Thoracic aorta (tissue), 2 donors: Measurements from ENCODE around the gene CLDN8. TPM values are rescaled to one million over a fixed set of nuclear protein-coding genes. Genes with fewer than 3 reads are reported as not detected.
A peak's percentile ranks its signal among the peaks of the same experiment; 100 is the strongest.

Experiments
- ATAC-seq: fragments of 150-250 bp; one replicate; pipeline ENCODE4 v1.8.0; 2017; ENCODE audit warnings: low read depth; ENCODE audit not compliant: insufficient number of reproducible peaks, low FRiP score
- DNase-seq: peaks from one replicate; pipeline ENCODE4 v3.0.0-alpha.2; 2020; ENCODE audit warnings: low spot score
- H3K27ac ChIP-seq, 2 donors: fragments of 200-600 bp; sonication (generic); 1 replicate in 1 of 2; 2 replicates in 1 of 2; pipeline ENCODE4 v1.5.1; 2016; ENCODE audit warnings: mild to moderate bottlenecking in 2 of 2, moderate library complexity in 2 of 2
- H3K27me3 ChIP-seq: fragments of 200-600 bp; sonication (generic); replicated peaks from 2 replicates; pipeline ENCODE4 v1.6.0; 2016; ENCODE audit warnings: mild to moderate bottlenecking; ENCODE audit not compliant: insufficient read depth
- H3K36me3 ChIP-seq: fragments of 200-600 bp; sonication (generic); one replicate; pipeline ENCODE4 v1.5.1; 2016
- H3K4me1 ChIP-seq, 2 donors: fragments of 200-600 bp; sonication (generic); 1 replicate in 1 of 2; 2 replicates in 1 of 2; pipeline versions ENCODE4 v1.5.1 to v1.6.0; 2016; ENCODE audit warnings: low read depth in 2 of 2, mild to moderate bottlenecking in 1 of 2; ENCODE audit not compliant: control insufficient read depth in 1 of 2
- H3K4me3 ChIP-seq: fragments of 200-600 bp; sonication (generic); 2 replicates; pipeline ENCODE4 v1.5.1; 2016; ENCODE audit warnings: mild to moderate bottlenecking
- H3K9me3 ChIP-seq: fragments of 200-600 bp; sonication (generic); 2 replicates; pipeline ENCODE4 v1.5.1; 2016
- total RNA-seq, 2 donors: library from RNA; depleted of rRNA; stranded (reverse); fragments of >200 nt; gene quantifications; one replicate each; pipeline versions ENCODE4 v1.1.0 to v1.2.3, GENCODE V29; 2016
- TF ChIP-seq, protein P1 (sequence below): fragments of 200-600 bp; sonication (generic); IDR thresholded peaks from one replicate; pipeline ENCODE4 v1.5.1; 2019; ENCODE audit warnings: antibody characterized with exemption

The CLDN8 gene
- total RNA-seq, 2 donors from 2014 or later: not detected

DNA sequence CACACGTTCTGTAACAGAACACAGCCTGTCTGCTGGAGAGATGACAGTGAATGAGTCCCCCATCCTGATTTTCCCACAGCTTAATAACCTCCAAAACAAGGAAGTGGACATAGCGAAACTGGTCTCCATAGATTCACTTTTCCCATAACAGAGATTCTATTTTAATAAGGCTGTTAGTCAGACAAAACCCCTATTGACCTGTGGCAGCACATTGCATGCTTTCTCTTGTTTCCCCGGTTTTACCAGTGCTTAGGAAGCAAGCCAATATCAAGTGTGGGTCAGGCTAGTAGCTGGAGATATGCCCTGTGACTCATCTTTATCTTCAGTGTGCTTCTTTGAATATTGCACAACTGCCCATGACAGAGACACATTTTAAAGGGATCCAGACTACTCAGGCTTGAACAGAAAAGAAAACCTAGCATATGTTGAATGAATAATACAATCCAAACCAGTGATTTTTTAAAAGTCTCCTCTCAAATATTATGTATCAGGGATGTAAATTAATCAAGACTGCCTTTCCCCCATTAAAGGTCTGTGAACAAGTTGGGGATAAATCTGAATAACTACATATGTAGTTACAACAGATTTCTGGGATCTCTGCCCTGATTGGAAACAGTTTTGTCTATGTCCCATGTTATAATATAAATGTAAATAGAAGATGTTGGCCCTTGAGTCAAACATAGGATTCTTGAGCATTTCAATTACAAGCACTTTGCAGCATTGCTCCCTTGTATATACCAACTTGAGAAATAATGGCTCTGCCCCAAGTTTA, 11.9 kb upstream of the CLDN8 start:
- Histone ChIP-seq H3K27me3 (no peaks in the 10 kb centered on the region), H3K4me3 (no peak overlapping the region), H3K4me1 (no peaks in the 10 kb centered on the region), H3K9me3 (no peaks in the 10 kb centered on the region), H3K27ac (no peak overlapping the region), H3K36me3 (no peaks in the 10 kb centered on the region)
- TF ChIP-seq, protein P1, sequence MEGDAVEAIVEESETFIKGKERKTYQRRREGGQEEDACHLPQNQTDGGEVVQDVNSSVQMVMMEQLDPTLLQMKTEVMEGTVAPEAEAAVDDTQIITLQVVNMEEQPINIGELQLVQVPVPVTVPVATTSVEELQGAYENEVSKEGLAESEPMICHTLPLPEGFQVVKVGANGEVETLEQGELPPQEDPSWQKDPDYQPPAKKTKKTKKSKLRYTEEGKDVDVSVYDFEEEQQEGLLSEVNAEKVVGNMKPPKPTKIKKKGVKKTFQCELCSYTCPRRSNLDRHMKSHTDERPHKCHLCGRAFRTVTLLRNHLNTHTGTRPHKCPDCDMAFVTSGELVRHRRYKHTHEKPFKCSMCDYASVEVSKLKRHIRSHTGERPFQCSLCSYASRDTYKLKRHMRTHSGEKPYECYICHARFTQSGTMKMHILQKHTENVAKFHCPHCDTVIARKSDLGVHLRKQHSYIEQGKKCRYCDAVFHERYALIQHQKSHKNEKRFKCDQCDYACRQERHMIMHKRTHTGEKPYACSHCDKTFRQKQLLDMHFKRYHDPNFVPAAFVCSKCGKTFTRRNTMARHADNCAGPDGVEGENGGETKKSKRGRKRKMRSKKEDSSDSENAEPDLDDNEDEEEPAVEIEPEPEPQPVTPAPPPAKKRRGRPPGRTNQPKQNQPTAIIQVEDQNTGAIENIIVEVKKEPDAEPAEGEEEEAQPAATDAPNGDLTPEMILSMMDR: no peak
- DNase-seq: no peak
- peak; percentile 20 for ATAC-seq

DNA sequence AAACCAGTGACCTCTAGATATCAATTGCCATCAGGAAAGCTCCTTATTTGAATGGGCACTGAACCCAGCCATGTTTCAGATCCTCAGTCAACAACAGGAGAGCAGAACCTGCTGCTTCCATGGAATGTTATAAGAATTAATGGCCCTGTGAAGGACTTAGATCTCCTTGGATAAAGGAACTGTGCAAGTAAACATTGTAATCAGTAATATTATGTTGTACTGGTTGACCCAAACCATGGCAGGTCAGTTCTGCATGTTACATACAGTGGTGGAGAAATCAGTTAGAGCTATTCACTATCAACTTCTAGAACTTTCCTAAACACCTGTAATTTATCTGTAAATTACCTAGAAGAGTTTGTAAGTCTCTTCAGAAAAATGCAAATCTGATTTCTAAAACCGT, 11.2 kb upstream of the CLDN8 start:
- DNase-seq: no peak
- Histone ChIP-seq H3K27ac (no peak overlapping the region), H3K4me1 (no peaks in the 10 kb centered on the region), H3K36me3 (no peaks in the 10 kb centered on the region), H3K9me3 (no peaks in the 10 kb centered on the region), H3K4me3 (no peak overlapping the region), H3K27me3 (no peaks in the 10 kb centered on the region)
- ATAC-seq: no peak
- TF ChIP-seq, protein P1: no peak

- Histone ChIP-seq H3K9me3 (no peaks in the 10 kb centered on the region), H3K4me3 (no peak overlapping the region), H3K27me3 (no peaks in the 10 kb centered on the region), H3K4me1 (no peaks in the 10 kb centered on the region), H3K27ac (no peak overlapping the region), H3K36me3 (no peaks in the 10 kb centered on the region)
- DNase-seq (no peak), ATAC-seq (no peak)
- TF ChIP-seq, protein P1: no peak
Observed at GRCh38 chr21:30223596-30223995, 7.7 kb upstream of the CLDN8 start.

DNA sequence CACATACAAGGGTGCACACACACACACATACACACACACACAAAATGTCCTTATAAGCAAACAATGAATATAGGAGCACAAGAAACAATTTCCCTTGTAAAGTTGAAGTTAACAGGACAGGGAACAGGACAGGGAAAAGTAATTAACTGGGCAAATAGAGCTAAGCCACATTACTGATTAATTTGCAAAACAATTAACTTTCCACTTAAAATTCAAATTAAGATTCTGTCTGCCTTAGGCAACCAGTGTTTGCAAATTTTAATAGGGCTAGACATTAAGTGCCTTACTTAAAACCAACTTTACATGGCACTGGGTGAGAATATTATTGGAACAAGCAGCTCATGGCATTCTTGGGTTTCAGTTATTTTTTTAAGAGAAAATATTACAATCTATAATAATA, 6.8 kb upstream of the CLDN8 start:
- no peaks in the 10 kb centered on the region for H3K9me3 ChIP-seq
- DNase-seq: no peak
- no peaks in the 10 kb centered on the region for H3K36me3 ChIP-seq
- TF ChIP-seq, protein P1: no peak
- no peak for ATAC-seq
- no peaks in the 10 kb centered on the region for H3K27me3 ChIP-seq
- no peaks in the 10 kb centered on the region for H3K4me1 ChIP-seq
- no peak overlapping the region for H3K27ac ChIP-seq
- no peak overlapping the region for H3K4me3 ChIP-seq

DNA sequence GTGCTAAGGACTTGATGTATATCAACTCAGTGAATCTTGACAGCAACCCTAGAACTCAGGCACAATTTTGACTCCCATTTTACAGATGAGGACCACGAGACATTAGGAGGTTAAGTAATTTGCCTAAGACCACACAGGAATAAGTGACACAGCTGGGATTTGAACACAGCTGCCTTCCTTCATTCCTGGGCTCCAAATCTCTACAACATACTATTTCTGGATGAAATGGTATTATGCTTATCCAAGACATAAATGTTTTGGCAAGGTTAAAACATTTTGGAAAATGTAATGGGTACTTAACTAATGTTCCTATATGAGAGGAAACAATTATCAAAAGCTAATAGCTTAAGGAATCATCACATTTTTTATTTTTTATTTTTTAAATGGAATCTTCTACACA, 4.8 kb downstream of the CLDN8 start:
- Histone ChIP-seq H3K27ac (no peak overlapping the region), H3K4me3 (no peak overlapping the region), H3K36me3 (no peaks in the 10 kb centered on the region), H3K4me1 (no peaks in the 10 kb centered on the region), H3K27me3 (no peaks in the 10 kb centered on the region), H3K9me3 (no peaks in the 10 kb centered on the region)
- ATAC-seq: no peak
- TF ChIP-seq, protein P1: no peak
- no peak for DNase-seq
